HG03159 (cell line): Measurements from ENCODE around the gene OR4C45.
"Not testable (repeated sequence)": the region's sequence is repeated elsewhere in the genome, so short reads cannot be mapped to it uniquely, and the experiment has no call there.

Experiments used
- ATAC-seq: cut with Tn5 transposase; IDR thresholded peaks from one replicate; pipeline ENCODE4 v1.9.1; 2021; ENCODE audit warnings: mild to moderate bottlenecking, moderate library complexity; ENCODE audit not compliant: unreplicated experiment

OR4C45 gene

GRCh38 chr11:50032574-50032973 lies at the start of gene OR4C45:
Gene OR4C45 (plus strand): TSS chr11:50032874.
- no peak for ATAC-seq

GRCh38 chr11:49995565-49995964 lies 37.1 kb upstream of the OR4C45 start:
- ATAC-seq, result no peak

GRCh38 chr11:50030193-50030592 lies 2.5 kb upstream of the OR4C45 start:
- ATAC-seq, result no peak

GRCh38 chr11:50036239-50036638 lies 3.6 kb downstream of the OR4C45 start:
- not testable (repeated sequence) for ATAC-seq

GRCh38 chr11:50037251-50037650 lies 4.6 kb downstream of the OR4C45 start:
- no peak for ATAC-seq

GRCh38 chr11:50044647-50045046 lies 12.0 kb downstream of the OR4C45 start:
- ATAC-seq, result no peak

GRCh38 chr11:50063056-50063455 lies 30.4 kb downstream of the OR4C45 start:
- not testable (repeated sequence) for ATAC-seq

- ATAC-seq, result no peak
Measured at GRCh38 chr11:50070389-50070788, 37.7 kb downstream of the OR4C45 start.

- ATAC-seq, result no peak
Measured at GRCh38 chr11:50071584-50072225, 39.0 kb downstream of the OR4C45 start.

GRCh38 chr11:50072226-50073112 lies 39.8 kb downstream of the OR4C45 start:
- ATAC-seq, result no peak

GRCh38 chr11:50073113-50074105 lies 40.7 kb downstream of the OR4C45 start:
- no peak for ATAC-seq

- ATAC-seq, result no peak
Measured at GRCh38 chr11:50074161-50074560, 41.5 kb downstream of the OR4C45 start.

- no peak for ATAC-seq
Measured at GRCh38 chr11:50075856-50076255, 43.2 kb downstream of the OR4C45 start.

GRCh38 chr11:50077526-50077925 lies 44.9 kb downstream of the OR4C45 start:
- ATAC-seq, result no peak

- ATAC-seq, result no peak
Measured at GRCh38 chr11:50078001-50078400, 45.3 kb downstream of the OR4C45 start.

- not testable (repeated sequence) for ATAC-seq
Measured at GRCh38 chr11:50078946-50079345, 46.3 kb downstream of the OR4C45 start.

- no peak for ATAC-seq
Measured at GRCh38 chr11:50080256-50080655, 47.6 kb downstream of the OR4C45 start.
